Forelimb muscle (tissue), 1 donor: ENCODE measurements around the gene USP40. TPM values are rescaled to one million over a fixed set of nuclear protein-coding genes. Genes with fewer than 3 reads are reported as not detected.

Experiments
- DNase-seq: peaks from one replicate; pipeline ENCODE4 v3.0.0-alpha.2; 2013; ENCODE audit warnings: low read depth
- polyA plus RNA-seq: library from polyadenylated mRNA; unstranded; fragments of 120-200 nt; gene quantifications from one replicate; pipeline ENCODE4 v1.2.1, GENCODE V29; 2013; ENCODE audit not compliant: insufficient read length

Gene USP40
- polyA plus RNA-seq, 1 donor = 21.3 TPM

- no peak for DNase-seq
These were observed 66.7 kb downstream of the USP40 start for GRCh38 chr2:233499928-233500327.

- no peak for DNase-seq
These were observed 68.5 kb downstream of the USP40 start for GRCh38 chr2:233498126-233498525.

GRCh38 chr2:233497692-233498091 lies 68.9 kb downstream of the USP40 start:
- no peak for DNase-seq

GRCh38 chr2:233495503-233496496 lies 70.8 kb downstream of the USP40 start:
- no peak for DNase-seq

GRCh38 chr2:233492751-233493150 lies 73.8 kb downstream of the USP40 start:
- DNase-seq = no peak

GRCh38 chr2:233492078-233492477 lies 74.5 kb downstream of the USP40 start:
- no peak for DNase-seq

- DNase-seq = no peak
These were observed 75.3 kb downstream of the USP40 start for GRCh38 chr2:233491326-233491725.

GRCh38 chr2:233490831-233491230 lies 75.8 kb downstream of the USP40 start:
- no peak for DNase-seq

GRCh38 chr2:233489666-233490065 lies 76.9 kb downstream of the USP40 start:
- no peak for DNase-seq

- no peak for DNase-seq
These were observed 77.4 kb downstream of the USP40 start for GRCh38 chr2:233489143-233489542.

- DNase-seq = no peak
These were observed 78.7 kb downstream of the USP40 start for GRCh38 chr2:233487748-233488345.

- no peak for DNase-seq
These were observed 79.6 kb downstream of the USP40 start for GRCh38 chr2:233486778-233487552.

- DNase-seq = no peak
These were observed 80.2 kb downstream of the USP40 start for GRCh38 chr2:233486357-233486756.

GRCh38 chr2:233485726-233486125 lies 80.9 kb downstream of the USP40 start:
- no peak for DNase-seq

- no peak for DNase-seq
These were observed 84.0 kb downstream of the USP40 start for GRCh38 chr2:233482616-233483015.

GRCh38 chr2:233481368-233482142 lies 85.0 kb downstream of the USP40 start:
- no peak for DNase-seq

- DNase-seq = no peak
These were observed 85.9 kb downstream of the USP40 start for GRCh38 chr2:233480490-233481202.

- no peak for DNase-seq
These were observed 86.7 kb downstream of the USP40 start for GRCh38 chr2:233479616-233480489.

- no peak for DNase-seq
These were observed 88.8 kb downstream of the USP40 start for GRCh38 chr2:233477548-233478433.
